Naive thymus-derived CD8-positive, alpha-beta T cell (primary cell): ENCODE results near the gene HOXB5. TPM values are rescaled to one million over a fixed set of nuclear protein-coding genes. Genes with fewer than 3 reads are reported as not detected.
A peak's percentile ranks its signal among the peaks of the same experiment; 100 is the strongest.

Experiments
- ATAC-seq, 2 donors: fragments of 150-1000 bp; cut with Tn5 transposase in 1 of 2; sonication (Bioruptor Pico), chemical (Tn5 transposase) in 1 of 2; 1 replicate in 1 of 2; 2 replicates in 1 of 2; pipeline ENCODE4 v1.10.0; 2021; ENCODE audit warnings: mild to moderate bottlenecking in 2 of 2, moderate library complexity in 2 of 2
- POLR2A ChIA-PET: fragments of 350-600 bp; sonication (Branson Sonifier 250); formaldehyde crosslinking; loops from one replicate; lab custom pipeline; 2021; ENCODE audit warnings: antibody characterized with exemption; lab: Charles Lee
- DNase-seq, 10 donors: peaks; one replicate each; pipeline versions ENCODE4 v3.0.0 to v3.0.0-alpha.2; 2020 to 2022
- H3K27ac Mint-ChIP-seq, 10 donors: one replicate each; pipeline ENCODE4 v1.8.0; 2020 to 2022; ENCODE audit warnings: mild to moderate bottlenecking in 10 of 10, mixed read lengths in 10 of 10, moderate library complexity in 4 of 10, inconsistent platforms in 1 of 10
- H3K27me3 Mint-ChIP-seq, 5 donors: one replicate each; pipeline ENCODE4 v1.8.0; 2021 to 2022; ENCODE audit warnings: mixed read lengths in 5 of 5
- H3K36me3 Mint-ChIP-seq, 3 donors: one replicate each; pipeline ENCODE4 v1.8.0; 2020 to 2022; ENCODE audit warnings: mixed read lengths in 3 of 3, mild to moderate bottlenecking in 2 of 3, inconsistent platforms in 1 of 3
- H3K4me1 Mint-ChIP-seq, 4 donors: one replicate each; pipeline ENCODE4 v1.8.0; 2021 to 2022; ENCODE audit warnings: mixed read lengths in 4 of 4
- H3K4me3 Mint-ChIP-seq, 10 donors: one replicate each; pipeline ENCODE4 v1.8.0; 2020 to 2022; ENCODE audit warnings: mild to moderate bottlenecking in 10 of 10, mixed read lengths in 10 of 10, moderate library complexity in 6 of 10, inconsistent platforms in 1 of 10
- H3K9me3 Mint-ChIP-seq, 9 donors: one replicate each; pipeline ENCODE4 v1.8.0; 2020 to 2022; ENCODE audit warnings: mixed read lengths in 9 of 9, mild to moderate bottlenecking in 3 of 9, inconsistent platforms in 1 of 9, moderate library complexity in 1 of 9
- polyA plus RNA-seq, 3 donors: library from polyadenylated mRNA; unstranded; fragments of 300-500 nt; fragmentation: Illumina TruSeq; gene quantifications; one replicate each; pipeline ENCODE4 v1.2.3, GENCODE V29; 2021
- total RNA-seq, 8 experiments: library from RNA in 2 of 8; stranded (reverse) in 2 of 8; gene quantifications; one replicate each; pipeline ENCODE4 v1.2.3 and lab custom pipeline; 2021 to 2026

HOXB5 gene
- total and polyA plus RNA-seq, 5 experiments from 2014 or later: not detected

DNA sequence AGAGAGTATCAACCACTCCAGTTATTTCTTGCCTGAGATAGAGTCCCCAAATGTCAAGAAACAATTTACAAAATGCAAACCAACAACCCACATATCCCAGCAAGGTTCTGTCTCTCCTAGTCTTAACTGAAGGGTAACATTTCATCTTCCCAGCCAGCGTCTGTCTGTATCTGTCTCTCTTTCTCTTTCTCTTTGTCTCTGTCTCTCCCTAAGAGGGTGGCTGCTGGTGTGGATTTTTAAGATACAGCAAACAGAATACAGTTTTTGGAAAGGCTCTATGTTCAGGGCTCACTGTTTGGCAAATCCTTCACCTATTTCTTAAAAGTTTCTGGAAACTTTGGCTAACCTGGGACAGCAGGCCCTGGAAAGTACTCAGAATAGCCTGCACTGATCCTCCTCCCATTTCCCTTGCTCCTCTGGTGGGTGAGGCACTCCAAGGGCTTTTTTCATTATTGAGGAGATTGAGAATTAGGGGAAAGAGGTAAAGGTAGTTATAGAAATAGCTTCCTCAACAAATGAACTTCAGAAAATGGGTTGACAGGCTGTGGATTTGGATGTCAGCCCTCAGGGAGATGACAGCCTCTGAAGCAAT, 21.7 kb downstream of the HOXB5 start:
- no peak for ATAC-seq
- H3K36me3 Mint-ChIP-seq: peaks cover 0 to 3% (median 0%) of the 10 kb centered on the region in 3 donors
- H3K27ac Mint-ChIP-seq: no peak overlapping the region
- no peak for DNase-seq
- POLR2A ChIA-PET: no interaction called here
- peaks cover 9 to 22% (median 17%) of the 10 kb centered on the region in 5 donors for H3K27me3 Mint-ChIP-seq
- peaks cover 5 to 31% (median 9%) of the 10 kb centered on the region in 4 donors for H3K4me1 Mint-ChIP-seq
- H3K4me3 Mint-ChIP-seq: no peak overlapping the region
- H3K9me3 Mint-ChIP-seq: no peaks in the 10 kb centered on the region

DNA sequence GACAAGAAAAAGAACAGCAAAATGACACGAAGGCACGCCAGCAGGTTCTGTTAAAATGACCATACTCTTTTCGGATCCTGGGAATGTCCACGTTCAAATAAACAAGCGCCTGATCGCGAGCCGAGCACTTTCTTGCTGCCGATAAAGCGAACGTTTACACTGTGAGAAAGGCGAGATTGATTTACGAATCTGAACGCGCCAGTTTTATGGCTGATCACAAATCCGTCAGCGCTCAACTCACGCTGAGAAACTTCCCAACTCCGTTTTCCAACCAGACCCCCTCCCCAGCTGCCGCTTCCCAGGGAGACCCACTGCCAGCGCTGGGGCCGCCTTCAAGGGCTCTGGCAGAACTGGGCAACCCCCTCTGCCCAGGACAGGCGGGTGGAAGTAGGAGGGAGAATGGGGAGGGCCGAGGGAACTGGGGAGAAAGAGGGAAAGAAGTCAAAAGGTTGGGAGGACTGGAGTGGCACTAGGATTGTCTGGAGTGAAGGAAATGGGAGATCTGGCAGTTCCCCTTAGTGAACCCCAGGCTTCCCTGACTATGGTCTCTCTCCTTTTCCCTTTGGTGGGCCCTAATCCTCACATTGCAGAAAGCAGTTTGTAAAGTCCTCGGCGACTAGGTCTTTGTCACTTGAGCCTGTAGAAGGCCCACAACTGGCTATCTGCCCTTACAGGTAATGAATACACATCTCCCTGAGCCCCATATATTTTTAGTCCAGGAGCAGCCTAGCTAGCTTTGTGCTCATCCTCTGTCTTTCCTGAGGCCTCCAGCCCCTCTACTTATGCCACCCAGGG, 22.4 kb downstream of the HOXB5 start:
- Mint-ChIP-seq H3K4me3 (no peak overlapping the region), H3K4me1 (peaks cover 4 to 27% (median 7%) of the 10 kb centered on the region in 4 donors), H3K9me3 (no peaks in the 10 kb centered on the region), H3K36me3 (peaks cover 0 to 3% (median 0%) of the 10 kb centered on the region in 3 donors), H3K27me3 (peaks cover 9 to 20% (median 17%) of the 10 kb centered on the region in 5 donors), H3K27ac (no peak overlapping the region)
- ATAC-seq (no peak), DNase-seq (peak in 1 of 10 donors; percentile 42)
- POLR2A ChIA-PET: no interaction called here

- POLR2A ChIA-PET: no interaction called here
- peaks cover 9 to 16% (median 14%) of the 10 kb centered on the region in 5 donors for H3K27me3 Mint-ChIP-seq
- ATAC-seq (no peak), DNase-seq (no peak)
- no peak overlapping the region for H3K4me3 Mint-ChIP-seq
- no peaks in the 10 kb centered on the region for H3K9me3 Mint-ChIP-seq
- H3K36me3 Mint-ChIP-seq: peaks cover 0 to 3% (median 0%) of the 10 kb centered on the region in 3 donors
- H3K27ac Mint-ChIP-seq: peak overlapping the region in 1 of 10 donors; percentile 44
- peaks cover 4 to 22% (median 6%) of the 10 kb centered on the region in 4 donors for H3K4me1 Mint-ChIP-seq
Observed at GRCh38 chr17:48570325-48571023, 23.1 kb downstream of the HOXB5 start.

GRCh38 chr17:48569674-48570324, 23.8 kb downstream of the HOXB5 start:
- H3K4me3 Mint-ChIP-seq: no peak overlapping the region
- no peaks in the 10 kb centered on the region for H3K9me3 Mint-ChIP-seq
- POLR2A ChIA-PET: no interaction called here
- DNase-seq: no peak
- H3K36me3 Mint-ChIP-seq: peaks cover 0 to 3% (median 0%) of the 10 kb centered on the region in 3 donors
- H3K27me3 Mint-ChIP-seq: peaks cover 8 to 16% (median 16%) of the 10 kb centered on the region in 5 donors
- H3K4me1 Mint-ChIP-seq: peaks cover 3 to 20% (median 7%) of the 10 kb centered on the region in 4 donors
- ATAC-seq: no peak
- no peak overlapping the region for H3K27ac Mint-ChIP-seq

GRCh38 chr17:48569240-48569582, 24.4 kb downstream of the HOXB5 start:
- peaks cover 0 to 3% (median 0%) of the 10 kb centered on the region in 3 donors for H3K36me3 Mint-ChIP-seq
- no peak for ATAC-seq
- DNase-seq: no peak
- POLR2A ChIA-PET: no interaction called here
- no peak overlapping the region for H3K4me3 Mint-ChIP-seq
- H3K4me1 Mint-ChIP-seq: peaks cover 3 to 23% (median 9%) of the 10 kb centered on the region in 4 donors
- no peaks in the 10 kb centered on the region for H3K9me3 Mint-ChIP-seq
- H3K27me3 Mint-ChIP-seq: peaks cover 2 to 18% (median 15%) of the 10 kb centered on the region in 5 donors
- no peak overlapping the region for H3K27ac Mint-ChIP-seq

GRCh38 chr17:48568499-48569239, 24.9 kb downstream of the HOXB5 start:
- no peaks in the 10 kb centered on the region for H3K9me3 Mint-ChIP-seq
- POLR2A ChIA-PET: no interaction called here
- H3K4me3 Mint-ChIP-seq: peak overlapping the region in 4 of 10 donors; percentile 8 to 39 (median 13)
- peaks cover 0 to 3% (median 0%) of the 10 kb centered on the region in 3 donors for H3K36me3 Mint-ChIP-seq
- peak in 1 of 10 donors; percentile 1 for DNase-seq
- no peak for ATAC-seq
- H3K27me3 Mint-ChIP-seq: peaks cover 0 to 20% (median 14%) of the 10 kb centered on the region in 5 donors
- peak overlapping the region in 1 of 10 donors; percentile 21 for H3K27ac Mint-ChIP-seq
- peaks cover 3 to 25% (median 9%) of the 10 kb centered on the region in 4 donors for H3K4me1 Mint-ChIP-seq

- ATAC-seq (no peak), DNase-seq (peak in 1 of 10 donors; percentile 10)
- Mint-ChIP-seq H3K4me3 (no peak overlapping the region), H3K36me3 (peaks cover 0 to 3% (median 0%) of the 10 kb centered on the region in 3 donors), H3K4me1 (peaks cover 3 to 22% (median 8%) of the 10 kb centered on the region in 4 donors), H3K9me3 (no peaks in the 10 kb centered on the region), H3K27me3 (peaks cover 9 to 26% (median 19%) of the 10 kb centered on the region in 5 donors), H3K27ac (no peak overlapping the region)
- POLR2A ChIA-PET: interaction anchor here (0.9 kb wide), 1 partner anchor 20 kb away, joined by 3 read pairs; no protein-coding TSS in a partner anchor
Observed at GRCh38 chr17:48567646-48568354, 25.8 kb downstream of the HOXB5 start.

- H3K27ac Mint-ChIP-seq: no peak overlapping the region
- DNase-seq: no peak
- H3K4me3 Mint-ChIP-seq: no peak overlapping the region
- no peaks in the 10 kb centered on the region for H3K9me3 Mint-ChIP-seq
- ATAC-seq: no peak
- H3K4me1 Mint-ChIP-seq: peaks cover 3 to 26% (median 9%) of the 10 kb centered on the region in 4 donors
- H3K27me3 Mint-ChIP-seq: peaks cover 13 to 31% (median 22%) of the 10 kb centered on the region in 5 donors
- peaks cover 0 to 3% (median 0%) of the 10 kb centered on the region in 3 donors for H3K36me3 Mint-ChIP-seq
- POLR2A ChIA-PET: interaction anchor here (0.9 to 1.9 kb wide), 2 partner anchors 8 to 19 kb away, joined by 3 to 4 read pairs; no protein-coding TSS in a partner anchor
Observed at GRCh38 chr17:48567209-48567608, 26.4 kb downstream of the HOXB5 start.

- Mint-ChIP-seq H3K9me3 (no peaks in the 10 kb centered on the region), H3K27ac (no peak overlapping the region), H3K4me3 (no peak overlapping the region), H3K36me3 (peaks cover 0 to 3% (median 0%) of the 10 kb centered on the region in 3 donors), H3K27me3 (peaks cover 13 to 31% (median 22%) of the 10 kb centered on the region in 5 donors), H3K4me1 (peaks cover 3 to 31% (median 10%) of the 10 kb centered on the region in 4 donors)
- POLR2A ChIA-PET: interaction anchor here (0.6 to 1.9 kb wide), 3 partner anchors 8 to 18 kb away, joined by 3 to 5 read pairs (median 4); no protein-coding TSS in a partner anchor
- DNase-seq (peak in 1 of 10 donors; percentile 18), ATAC-seq (no peak)
Observed at GRCh38 chr17:48566717-48567116, 26.9 kb downstream of the HOXB5 start.

DNA sequence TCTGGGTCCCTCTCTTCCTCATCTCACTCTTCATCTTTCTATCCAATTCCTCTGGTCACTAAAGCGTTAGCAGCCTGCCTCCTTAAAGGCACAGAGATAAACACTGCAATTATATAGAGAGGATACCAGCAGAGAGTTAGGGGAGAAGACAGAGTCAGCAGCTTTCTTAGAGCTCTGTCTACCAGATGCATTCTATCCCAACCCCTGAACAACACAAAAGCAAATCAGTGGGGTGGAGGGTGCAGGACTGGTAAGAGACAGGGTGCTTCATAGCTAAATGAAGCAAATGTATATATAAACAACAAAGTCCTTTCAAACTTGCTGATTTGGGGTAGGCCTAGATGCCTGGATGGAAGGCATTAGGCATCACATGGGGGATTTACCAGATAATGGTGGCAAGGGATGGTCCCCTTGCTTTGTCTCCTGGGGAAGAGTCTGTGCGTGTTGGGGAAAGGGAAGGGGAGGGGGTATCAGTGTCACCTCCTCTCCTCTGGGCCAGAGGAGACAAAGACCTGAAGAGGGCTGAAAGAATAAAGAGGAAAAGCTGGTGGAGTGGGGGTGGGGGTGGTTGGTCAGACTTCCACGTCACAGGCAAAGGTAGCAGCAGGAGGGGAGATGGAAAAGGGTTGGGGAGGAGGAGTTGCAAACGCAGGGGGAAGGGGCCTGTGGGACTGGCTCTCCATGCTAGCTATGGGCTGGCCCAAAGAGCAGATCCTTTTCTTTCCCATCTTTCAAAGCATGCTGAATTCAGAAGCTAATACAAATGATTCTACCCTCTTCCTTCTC, 27.5 kb downstream of the HOXB5 start:
- Mint-ChIP-seq H3K4me1 (peaks cover 3 to 36% (median 11%) of the 10 kb centered on the region in 4 donors), H3K36me3 (peaks cover 0 to 3% (median 0%) of the 10 kb centered on the region in 3 donors), H3K27me3 (peaks cover 13 to 31% (median 22%) of the 10 kb centered on the region in 5 donors), H3K27ac (no peak overlapping the region), H3K9me3 (no peaks in the 10 kb centered on the region), H3K4me3 (no peak overlapping the region)
- DNase-seq (peak in 1 of 10 donors; percentile 24), ATAC-seq (no peak)
- POLR2A ChIA-PET: interaction anchor here (0.6 to 1.9 kb wide), 3 partner anchors 9 to 26 kb away, joined by 3 to 5 read pairs (median 4); no protein-coding TSS in a partner anchor
